GM18907 (cell line): ENCODE data around the gene SLCO4A1.
A peak's percentile ranks its signal among the peaks of the same experiment; 100 is the strongest.

Experiments
- ATAC-seq: cut with Tn5 transposase; IDR thresholded peaks from one replicate; pipeline ENCODE4 v1.9.1; 2021; ENCODE audit warnings: mild to moderate bottlenecking, moderate library complexity; ENCODE audit not compliant: unreplicated experiment

Gene SLCO4A1

GRCh38 chr20:62636446-62636845, 5.9 kb upstream of the SLCO4A1 start:
- no peak for ATAC-seq

- ATAC-seq, result no peak
Observed at GRCh38 chr20:62637110-62637509, 5.2 kb upstream of the SLCO4A1 start.

GRCh38 chr20:62637521-62638054, 4.7 kb upstream of the SLCO4A1 start:
- ATAC-seq, result no peak

- ATAC-seq, result no peak
Observed at GRCh38 chr20:62638055-62638570, 4.2 kb upstream of the SLCO4A1 start.

- ATAC-seq, result no peak
Observed at GRCh38 chr20:62638679-62639406, 3.5 kb upstream of the SLCO4A1 start.

- ATAC-seq, result no peak
Observed at GRCh38 chr20:62639765-62640164, 2.5 kb upstream of the SLCO4A1 start.

- ATAC-seq, result no peak
Observed at GRCh38 chr20:62640870-62641269, 1.4 kb upstream of the SLCO4A1 start.

GRCh38 chr20:62641321-62642050, 817 bp upstream of the SLCO4A1 start:
- peak; percentile 33 for ATAC-seq

- ATAC-seq, result peak; percentile 19
Observed at GRCh38 chr20:62642666-62643520, 590 bp downstream of the SLCO4A1 start.

- ATAC-seq, result no peak
Observed at GRCh38 chr20:62643521-62644043, 1.3 kb downstream of the SLCO4A1 start.

GRCh38 chr20:62644044-62644795, 1.9 kb downstream of the SLCO4A1 start:
- ATAC-seq, result no peak

- ATAC-seq, result no peak
Observed at GRCh38 chr20:62644802-62645496, 2.6 kb downstream of the SLCO4A1 start.

GRCh38 chr20:62645613-62646012, 3.3 kb downstream of the SLCO4A1 start:
- ATAC-seq, result no peak

- no peak for ATAC-seq
Observed at GRCh38 chr20:62646851-62647520, 4.7 kb downstream of the SLCO4A1 start.

GRCh38 chr20:62647521-62648317, 5.4 kb downstream of the SLCO4A1 start:
- no peak for ATAC-seq

- no peak for ATAC-seq
Observed at GRCh38 chr20:62648318-62648995, 6.2 kb downstream of the SLCO4A1 start.

GRCh38 chr20:62649140-62649539, 6.8 kb downstream of the SLCO4A1 start:
- no peak for ATAC-seq
